Endothelial cell of umbilical vein (primary cell): ENCODE data around the gene NR2E3.

Source experiments
- CTCF ChIP-seq, 2 donors: IDR thresholded peaks; 1 replicate in 1 of 2; 2 replicates in 1 of 2; pipeline ENCODE4 v1.5.1; 2011; ENCODE audit warnings: low read length in 2 of 2, mild to moderate bottlenecking in 2 of 2, moderate library complexity in 2 of 2, control low read depth in 1 of 2, inconsistent platforms in 1 of 2, low read depth in 1 of 2; ENCODE audit not compliant: insufficient read depth in 1 of 2; ENCODE audit errors: extremely low read depth in 1 of 2
- EZH2 ChIP-seq: IDR thresholded peaks from 2 replicates; pipeline ENCODE4 v1.6.1; 2012; ENCODE audit warnings: borderline replicate concordance, low read depth, mild to moderate bottlenecking, moderate library complexity, low read length, inconsistent platforms; ENCODE audit not compliant: severe bottlenecking
- FOS ChIP-seq: IDR thresholded peaks from 2 replicates; pipeline ENCODE4 v1.6.1; 2011; ENCODE audit warnings: mild to moderate bottlenecking, low read length, moderate library complexity, borderline replicate concordance; ENCODE audit not compliant: insufficient read depth
- GATA2 ChIP-seq: IDR thresholded peaks from 2 replicates; pipeline ENCODE4 v1.7.0; 2011; ENCODE audit warnings: low read depth, mild to moderate bottlenecking, moderate library complexity, mixed read lengths, low read length; ENCODE audit not compliant: insufficient read length, insufficient read depth
- JUN ChIP-seq: IDR thresholded peaks from 2 replicates; pipeline ENCODE4 v1.6.1; 2011; ENCODE audit warnings: borderline replicate concordance, low read depth; ENCODE audit not compliant: insufficient read length, insufficient read depth
- MYC ChIP-seq: IDR thresholded peaks from one replicate; pipeline ENCODE4 v1.6.1; 2011; ENCODE audit warnings: mild to moderate bottlenecking, low read depth, low read length
- POLR2A ChIP-seq: IDR thresholded peaks from 2 replicates; pipeline ENCODE4 v1.6.1; 2012; ENCODE audit warnings: low read depth, mild to moderate bottlenecking, control low read depth, low read length
- POLR2AphosphoS5 ChIP-seq: IDR thresholded peaks from 2 replicates; pipeline ENCODE4 v1.6.1; 2012; ENCODE audit warnings: low read depth, mild to moderate bottlenecking, control low read depth, low read length, moderate library complexity; ENCODE audit not compliant: insufficient read depth
- TF ChIP-seq, protein P1 (sequence below): IDR thresholded peaks from 2 replicates; pipeline ENCODE4 v1.6.1; 2011; ENCODE audit not compliant: insufficient read depth, insufficient read length

GRCh38 chr15:71815301-71815700 is 4.9 kb downstream of the NR2E3 start:
- no peak for TF ChIP-seq CTCF (IDR thresholded peaks at IDR 0.05; ENCODE audit: extremely low read depth in 1 of 2, insufficient read depth in 1 of 2, low read depth in 1 of 2, low read length in 2 of 2)
- no peak for TF ChIP-seq POLR2A
- TF ChIP-seq POLR2AphosphoS5: no peak
- no peak for TF ChIP-seq GATA2
- no peak for TF ChIP-seq FOS
- TF ChIP-seq EZH2: no peak
- no peak for TF ChIP-seq MYC
- no peak for TF ChIP-seq JUN
- TF ChIP-seq, protein P1, sequence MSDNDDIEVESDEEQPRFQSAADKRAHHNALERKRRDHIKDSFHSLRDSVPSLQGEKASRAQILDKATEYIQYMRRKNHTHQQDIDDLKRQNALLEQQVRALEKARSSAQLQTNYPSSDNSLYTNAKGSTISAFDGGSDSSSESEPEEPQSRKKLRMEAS: no peak
